Cardiac muscle cell (in vitro differentiated cells and primary cell): ENCODE measurements around the gene AHNAK. TPM values are rescaled to one million over a fixed set of nuclear protein-coding genes. Genes with fewer than 3 reads are reported as not detected.

Experiments
- DNase-seq, 2 donors: peaks; one replicate each; pipeline versions ENCODE4 v3.0.0 to v3.0.0-alpha.2; 2010 to 2017; ENCODE audit warnings: low read depth in 1 of 2, low spot score in 1 of 2
- H3K27ac ChIP-seq: fragments of 200-600 bp; sonication (generic); 2 replicates; pipeline ENCODE4 v1.5.1; 2016
- H3K27me3 ChIP-seq: fragments of 200-600 bp; sonication (generic); 2 replicates; pipeline ENCODE4 v1.6.0; 2016; ENCODE audit warnings: control low read depth
- H3K36me3 ChIP-seq: fragments of 200-600 bp; sonication (generic); 2 replicates; pipeline ENCODE4 v1.5.1; 2016; ENCODE audit warnings: control low read depth
- H3K4me1 ChIP-seq: fragments of 200-600 bp; sonication (generic); 2 replicates; pipeline ENCODE4 v1.8.1; 2017; ENCODE audit warnings: low read depth, mild to moderate bottlenecking, mixed run types
- H3K4me3 ChIP-seq: fragments of 200-600 bp; sonication (generic); 2 replicates; pipeline ENCODE4 v1.5.1; 2016; ENCODE audit warnings: mild to moderate bottlenecking
- H3K9me3 ChIP-seq: fragments of 200-600 bp; sonication (generic); 2 replicates; pipeline ENCODE4 v1.5.1; 2017; ENCODE audit warnings: low read depth, mild to moderate bottlenecking, control low read depth
- CTCF ChIP-seq: IDR thresholded peaks from 2 replicates; pipeline ENCODE4 v1.5.1; 2012; ENCODE audit warnings: low read depth, mild to moderate bottlenecking, low read length
- polyA plus RNA-seq: library from polyadenylated mRNA; unstranded; fragments of >200 nt; fragmentation: Nextera tagmentation; extraction: Ambion mirVana; gene quantifications from 2 replicates; pipeline ENCODE4 v1.2.1, GENCODE V29; 2016
- total RNA-seq: library from RNA; depleted of rRNA; stranded (reverse); fragments of >200 nt; gene quantifications from 2 replicates; pipeline ENCODE4 v1.2.3, GENCODE V29; 2016

AHNAK gene
- total RNA-seq (50.1 and 77.1 TPM in 2 replicates), polyA plus RNA-seq (10.9 and 13.4 TPM in 2 replicates)

GRCh38 chr11:62546244-62546928, at the start of gene AHNAK:
TSS of gene AHNAK (minus strand) at chr11:62546806. CDS start at chr11:62536098, 10,708 bp downstream.
- peak within 1 kb of the TSS; percentile 57 for H3K4me3 ChIP-seq
- peak within 1 kb of the TSS; percentile 74 for H3K27ac ChIP-seq
- H3K27me3 ChIP-seq: peaks cover 14% of the 10 kb centered on the region
- peaks cover 29% of the 10 kb centered on the region for H3K4me1 ChIP-seq
- DNase-seq: peak; percentile 73 to 87
- H3K36me3 ChIP-seq: no peaks in the 10 kb centered on the region
- TF ChIP-seq CTCF: no peak
- no peaks in the 10 kb centered on the region for H3K9me3 ChIP-seq

GRCh38 chr11:62595124-62595523, 48.5 kb upstream of the AHNAK start:
- peaks cover 23% of the 10 kb centered on the region for H3K4me1 ChIP-seq
- H3K27ac ChIP-seq: no peak overlapping the region
- no peaks in the 10 kb centered on the region for H3K9me3 ChIP-seq
- no peak overlapping the region for H3K4me3 ChIP-seq
- DNase-seq: no peak
- H3K36me3 ChIP-seq: peaks cover 44% of the 10 kb centered on the region
- H3K27me3 ChIP-seq: no peaks in the 10 kb centered on the region
- no peak for TF ChIP-seq CTCF

GRCh38 chr11:62593434-62594044, 46.9 kb upstream of the AHNAK start:
- Histone ChIP-seq H3K4me3 (no peak overlapping the region), H3K9me3 (no peaks in the 10 kb centered on the region), H3K27ac (no peak overlapping the region), H3K4me1 (peaks cover 10% of the 10 kb centered on the region), H3K36me3 (peaks cover 44% of the 10 kb centered on the region), H3K27me3 (no peaks in the 10 kb centered on the region)
- TF ChIP-seq CTCF: peak; percentile 80
- DNase-seq: peak; percentile 81 to 86

GRCh38 chr11:62592989-62593421, 46.4 kb upstream of the AHNAK start:
- Histone ChIP-seq H3K9me3 (no peaks in the 10 kb centered on the region), H3K27me3 (no peaks in the 10 kb centered on the region), H3K36me3 (peaks cover 40% of the 10 kb centered on the region), H3K4me3 (no peak overlapping the region), H3K4me1 (peaks cover 10% of the 10 kb centered on the region), H3K27ac (peak overlapping the region; percentile 82)
- no peak for TF ChIP-seq CTCF
- no peak for DNase-seq

- Histone ChIP-seq H3K27me3 (no peaks in the 10 kb centered on the region), H3K9me3 (no peaks in the 10 kb centered on the region), H3K36me3 (peaks cover 36% of the 10 kb centered on the region), H3K27ac (peak overlapping the region; percentile 82), H3K4me1 (peaks cover 10% of the 10 kb centered on the region), H3K4me3 (peak overlapping the region; percentile 43)
- TF ChIP-seq CTCF: no peak
- no peak for DNase-seq
Measured at GRCh38 chr11:62592146-62592815, 45.7 kb upstream of the AHNAK start.
